Testis (tissue), 3 donors: ENCODE results near the gene STRIP2. TPM values are rescaled to one million over a fixed set of nuclear protein-coding genes. Genes with fewer than 3 reads are reported as not detected.
"Not testable (repeated sequence)": the region's sequence is repeated elsewhere in the genome, so short reads cannot be mapped to it uniquely, and the experiment has no call there.

Experiments used
- DNase-seq: peaks from one replicate; pipeline ENCODE4 v3.0.0-alpha.2; 2019
- H3K27ac ChIP-seq, 2 donors: fragments of 200-600 bp; sonication (generic); one replicate each; pipeline ENCODE4 v1.5.1; 2019
- H3K27me3 ChIP-seq: fragments of 200-600 bp; sonication (generic); one replicate; pipeline ENCODE4 v1.5.1; 2019
- H3K36me3 ChIP-seq: fragments of 200-600 bp; sonication (generic); one replicate; pipeline ENCODE4 v1.5.1; 2017; ENCODE audit warnings: low read depth; ENCODE audit errors: missing control alignments
- H3K4me1 ChIP-seq: fragments of 200-600 bp; sonication (generic); one replicate; pipeline ENCODE4 v1.5.1; 2019
- H3K4me3 ChIP-seq, 2 donors: fragments of 200-600 bp; sonication (generic); one replicate each; pipeline ENCODE4 v1.5.1; 2017 to 2019
- H3K9me3 ChIP-seq: fragments of 200-600 bp; sonication (generic); one replicate; pipeline ENCODE4 v1.5.1; 2017
- CTCF ChIP-seq, 3 experiments: fragments of 450-650 bp in 2 of 3; fragments of 200-600 bp in 1 of 3; sonication (generic) in 1 of 3; IDR thresholded peaks; one replicate each; pipeline ENCODE4 v1.5.1; 2016 to 2019; ENCODE audit warnings: antibody characterized with exemption in 3 of 3, mild to moderate bottlenecking in 2 of 3, moderate library complexity in 1 of 3
- POLR2A ChIP-seq: fragments of 450-650 bp; IDR thresholded peaks from one replicate; pipeline ENCODE4 v1.6.1; 2017; ENCODE audit warnings: antibody characterized with exemption, mild to moderate bottlenecking, moderate library complexity
- WGBS, 2 donors: methylation state at CpG; one replicate each; pipeline ENCODE4 v1.1.5; 2018; 5-methylcytosine and 5-hydroxymethylcytosine counted together
- intact Hi-C: fragments of 100-400 bp; cut with DNase I; formaldehyde crosslinking; loops from one replicate; pipeline ENCODE4 v1.15.1; 2023; ENCODE audit warnings: low total_unique reads
- polyA plus RNA-seq: library from polyadenylated mRNA; stranded (reverse); fragments of 350-450 nt; fragmentation: Illumina TruSeq; extraction: RNeasy Lipid Tissue Mini Kit (QIAGEN cat#74804); gene quantifications from one replicate; pipeline ENCODE4 v1.2.3, GENCODE V29; 2014; ENCODE audit warnings: low read depth, low replicate concordance; ENCODE audit not compliant: insufficient read depth
- total RNA-seq, 2 donors: library from RNA; depleted of rRNA; stranded (reverse); fragments of >200 nt; gene quantifications; one replicate each; pipeline ENCODE4 v1.2.3, GENCODE V29; 2016

The STRIP2 gene
- total and polyA plus RNA-seq, 3 donors from 2014 or later: 18.8 to 54.0 (median 25.5) TPM

- WGBS, 2 donors: 60 to 61% methylated on average over 30 of the region's 30 CpGs
- Histone ChIP-seq H3K27ac (no peak overlapping the region), H3K4me1 (no peaks in the 10 kb centered on the region), H3K36me3 (no peaks in the 10 kb centered on the region), H3K27me3 (no peaks in the 10 kb centered on the region), H3K4me3 (no peak overlapping the region), H3K9me3 (no peaks in the 10 kb centered on the region)
- intact Hi-C loops: no loop called here
- TF ChIP-seq CTCF (IDR thresholded peaks at IDR 0.05) (no peak), POLR2A (no peak)
- DNase-seq: no peak
These were observed 88.1 kb downstream of the STRIP2 start for GRCh38 chr7:129522088-129522970.

GRCh38 chr7:129522971-129523340, 88.7 kb downstream of the STRIP2 start:
- H3K27ac ChIP-seq: no peak overlapping the region
- no peak overlapping the region for H3K4me3 ChIP-seq
- intact Hi-C loops: no loop called here
- no peaks in the 10 kb centered on the region for H3K27me3 ChIP-seq
- DNase-seq: no peak
- no peaks in the 10 kb centered on the region for H3K36me3 ChIP-seq
- H3K4me1 ChIP-seq: no peaks in the 10 kb centered on the region
- 62 to 66% methylated on average over 5 of the region's 5 CpGs for WGBS, 2 donors
- no peaks in the 10 kb centered on the region for H3K9me3 ChIP-seq
- TF ChIP-seq POLR2A: no peak
- no peak for TF ChIP-seq CTCF (IDR thresholded peaks at IDR 0.05)

- H3K27ac ChIP-seq: no peak overlapping the region
- intact Hi-C loops: no loop called here
- H3K4me1 ChIP-seq: no peaks in the 10 kb centered on the region
- no peak overlapping the region for H3K4me3 ChIP-seq
- 87 to 95% methylated on average over 3 of the region's 3 CpGs for WGBS, 2 donors
- TF ChIP-seq CTCF (IDR thresholded peaks at IDR 0.05): no peak
- TF ChIP-seq POLR2A: no peak
- H3K9me3 ChIP-seq: no peaks in the 10 kb centered on the region
- no peaks in the 10 kb centered on the region for H3K27me3 ChIP-seq
- H3K36me3 ChIP-seq: no peaks in the 10 kb centered on the region
- DNase-seq: no peak
These were observed 89.7 kb downstream of the STRIP2 start for GRCh38 chr7:129523924-129524323.

- intact Hi-C loops, H3K36me3 ChIP-seq, H3K27me3 ChIP-seq, H3K27ac ChIP-seq, DNase-seq, H3K4me3 ChIP-seq, H3K4me1 ChIP-seq, H3K9me3 ChIP-seq: not testable (repeated sequence)
- 90 to 92% methylated on average over 2 of the region's 2 CpGs for WGBS, 2 donors
These were observed 90.2 kb downstream of the STRIP2 start for GRCh38 chr7:129524405-129524804.

- Histone ChIP-seq H3K4me3 (no peak overlapping the region), H3K27ac (no peak overlapping the region), H3K36me3 (no peaks in the 10 kb centered on the region), H3K9me3 (no peaks in the 10 kb centered on the region), H3K27me3 (no peaks in the 10 kb centered on the region), H3K4me1 (no peaks in the 10 kb centered on the region)
- WGBS, 2 donors: 87 to 90% methylated on average over 9 of the region's 9 CpGs
- intact Hi-C loops: no loop called here
- DNase-seq: no peak
- TF ChIP-seq CTCF (IDR thresholded peaks at IDR 0.05) (no peak), POLR2A (no peak)
These were observed 91.1 kb downstream of the STRIP2 start for GRCh38 chr7:129525225-129525862.
